Erythroblast (primary cell): Measurements from ENCODE around the gene OR2A7.
"Not testable (repeated sequence)": the region's sequence is repeated elsewhere in the genome, so short reads cannot be mapped to it uniquely, and the experiment has no call there.

ENCODE experiments used
- DNase-seq, 2 experiments: peaks; one replicate each; lab custom pipeline; 2025; lab: John Stamatoyannopoulos, UW

The OR2A7 gene, protein sequence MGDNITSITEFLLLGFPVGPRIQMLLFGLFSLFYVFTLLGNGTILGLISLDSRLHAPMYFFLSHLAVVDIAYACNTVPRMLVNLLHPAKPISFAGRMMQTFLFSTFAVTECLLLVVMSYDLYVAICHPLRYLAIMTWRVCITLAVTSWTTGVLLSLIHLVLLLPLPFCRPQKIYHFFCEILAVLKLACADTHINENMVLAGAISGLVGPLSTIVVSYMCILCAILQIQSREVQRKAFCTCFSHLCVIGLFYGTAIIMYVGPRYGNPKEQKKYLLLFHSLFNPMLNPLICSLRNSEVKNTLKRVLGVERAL

DNA sequence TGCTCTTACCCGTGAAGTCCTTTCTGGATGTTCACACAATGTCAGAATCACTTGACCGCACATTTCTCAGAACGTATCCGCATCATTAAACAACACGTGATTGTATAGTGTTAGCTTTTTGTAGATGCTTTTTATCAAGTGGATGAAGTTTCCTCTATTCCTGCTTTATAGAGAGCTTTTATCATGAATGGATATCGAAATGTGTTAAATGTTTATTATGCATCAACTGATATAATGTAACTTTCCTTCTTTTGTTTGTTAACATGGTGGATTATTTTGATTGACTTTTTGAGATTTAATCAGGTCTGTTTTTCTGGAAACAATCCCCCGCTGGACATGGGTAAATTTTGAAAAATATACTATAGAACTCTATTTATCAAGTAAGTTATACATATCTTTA is at the start of gene OR2A7:
TSS of gene OR2A7 (minus strand) at position 101 of the 400 bp plus-strand sequence. CDS start 5,164 bp downstream, outside the sequence.
- not testable (repeated sequence) for DNase-seq

DNA sequence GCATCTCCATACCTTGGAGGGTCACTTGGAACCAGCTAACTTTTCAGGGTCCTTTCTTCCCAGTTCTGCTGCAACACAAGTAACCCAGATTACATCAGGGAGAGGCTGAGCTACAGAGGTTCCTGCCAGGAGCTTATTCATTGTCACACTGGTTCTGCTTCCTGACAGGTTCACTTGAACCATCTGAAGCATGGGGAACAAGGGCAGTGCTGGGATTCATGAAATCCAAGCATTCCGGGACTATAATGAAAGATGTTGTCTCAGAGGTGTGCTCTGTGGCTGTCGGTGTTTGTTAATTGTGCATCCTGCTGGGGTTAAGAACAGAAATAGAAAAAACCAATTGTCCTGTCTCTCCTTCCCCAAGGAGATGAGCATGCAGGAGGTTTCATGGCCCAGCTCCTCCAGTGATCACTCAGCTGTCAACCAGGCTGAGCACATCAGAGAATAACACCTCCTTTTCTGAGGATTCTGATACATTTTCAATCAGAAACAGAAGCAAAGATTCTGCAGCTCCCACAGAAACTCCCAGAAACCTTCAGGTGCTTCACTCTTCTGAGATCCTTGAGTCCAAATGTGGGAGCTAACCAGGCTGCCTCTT is 47.4 kb upstream of the OR2A7 start, which contains the start of gene OR2A1:
TSS of gene OR2A1 (plus strand) at position 548 of the 598 bp plus-strand sequence. CDS start 5,706 bp downstream, outside the sequence.
- DNase-seq, result not testable (repeated sequence)

DNA sequence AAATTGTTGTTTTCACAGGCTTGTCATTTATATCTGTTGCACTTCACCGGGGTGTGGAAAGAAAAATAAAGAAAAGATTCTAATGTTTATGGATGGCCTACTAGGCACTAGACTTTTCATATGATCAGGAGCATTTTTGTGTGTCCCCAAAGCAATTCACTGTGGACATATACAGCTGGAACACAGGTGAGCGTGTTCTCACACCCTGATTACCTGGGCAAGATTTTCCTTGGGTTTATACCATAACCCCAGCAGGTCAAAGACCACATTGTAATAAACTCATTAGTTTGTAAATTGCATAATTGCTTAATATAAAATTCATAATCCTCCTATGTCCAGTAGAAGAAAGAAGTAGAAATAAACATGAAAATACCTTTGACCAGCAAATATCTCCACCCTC is 46.6 kb upstream of the OR2A7 start:
- DNase-seq, result not testable (repeated sequence)

DNA sequence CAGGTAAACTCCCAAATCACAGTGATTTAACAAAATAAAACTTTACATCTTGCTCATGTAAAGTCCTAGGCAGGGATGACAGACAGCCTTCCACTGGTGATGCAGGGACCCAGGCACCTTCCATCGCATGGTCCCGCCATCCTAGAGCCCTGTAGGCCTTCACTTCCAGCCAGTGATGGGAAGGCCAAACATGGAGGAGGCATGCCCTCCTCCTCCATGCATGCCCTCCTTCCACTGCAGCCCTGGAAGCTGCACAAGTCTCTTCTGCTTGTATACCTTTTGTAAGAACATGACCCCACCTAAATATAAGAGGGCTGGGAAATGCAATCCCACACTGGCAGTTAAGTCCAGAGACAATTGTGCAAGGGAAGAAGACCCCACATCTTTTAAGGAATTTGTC is 45.1 kb upstream of the OR2A7 start:
- not testable (repeated sequence) for DNase-seq

DNA sequence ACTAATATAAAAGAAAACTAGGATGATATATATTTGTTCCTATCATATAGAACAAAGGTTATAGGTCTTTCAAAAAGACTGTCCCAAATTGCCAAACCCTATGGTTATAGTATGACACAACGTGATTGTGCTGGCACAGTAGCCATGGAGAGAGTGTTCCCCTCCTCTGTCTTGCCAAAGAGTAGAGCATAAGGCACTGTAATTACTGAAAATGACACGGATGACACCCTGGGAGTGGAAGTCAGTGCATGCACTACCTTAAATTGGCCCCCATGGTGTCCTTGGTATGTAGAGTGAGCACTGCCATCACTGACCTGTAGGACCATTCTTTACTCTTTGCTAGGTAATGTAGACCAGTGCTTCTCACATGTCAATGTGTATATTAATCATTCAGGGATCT is 40.6 kb upstream of the OR2A7 start:
- DNase-seq, result not testable (repeated sequence)

DNA sequence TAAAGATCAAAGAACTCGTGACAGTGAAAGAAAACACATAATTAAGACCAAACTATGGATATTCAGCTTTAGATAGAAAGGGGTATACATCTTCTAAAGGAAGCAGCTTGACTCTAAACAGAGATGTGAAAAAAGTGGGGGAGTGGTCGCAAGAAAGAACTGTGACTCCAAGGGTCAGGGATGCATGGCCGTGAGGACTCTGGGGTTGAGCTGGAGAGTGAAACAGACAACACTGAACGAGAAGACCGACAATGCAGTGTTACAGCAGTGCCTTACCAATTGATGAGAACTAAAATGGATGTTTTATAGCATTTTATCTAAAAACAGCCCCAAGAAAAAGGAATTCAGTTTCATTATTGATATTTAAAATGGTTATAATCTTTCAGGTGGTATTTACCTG is 39.0 kb upstream of the OR2A7 start:
- DNase-seq, result not testable (repeated sequence)

DNA sequence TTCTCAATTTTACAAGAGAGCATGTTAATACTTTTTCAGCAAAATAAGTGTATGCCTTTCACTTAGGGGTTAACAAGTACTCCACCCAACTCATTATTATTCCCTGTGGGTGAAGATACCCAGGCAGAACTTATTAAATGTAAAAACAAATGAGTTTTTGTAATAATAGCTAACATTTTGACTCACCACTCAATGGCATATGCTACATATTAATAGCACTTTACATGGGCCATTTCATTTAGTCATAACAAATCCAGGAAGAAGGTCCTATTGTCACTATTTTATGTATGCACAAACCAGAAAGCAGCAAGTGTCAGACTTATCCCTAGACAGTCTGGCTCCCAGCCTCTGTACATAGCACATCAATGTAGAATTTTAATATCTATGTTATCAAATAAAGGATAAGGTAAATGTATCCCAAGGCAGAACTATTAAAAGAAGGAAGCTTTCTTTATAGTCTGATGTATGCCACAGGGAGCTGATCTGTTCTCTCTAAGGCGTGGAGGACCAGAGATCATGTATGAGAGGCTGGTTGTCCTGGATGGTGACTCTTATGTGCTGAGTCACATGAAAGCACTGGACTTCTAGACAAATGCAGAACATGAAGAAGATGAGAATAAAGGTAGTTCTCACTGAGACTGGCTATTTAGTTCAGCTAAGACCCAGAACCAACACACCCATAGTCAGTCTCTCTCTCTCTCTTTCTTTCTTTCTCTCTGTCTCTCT is 38.1 kb upstream of the OR2A7 start:
- DNase-seq, result not testable (repeated sequence)

DNA sequence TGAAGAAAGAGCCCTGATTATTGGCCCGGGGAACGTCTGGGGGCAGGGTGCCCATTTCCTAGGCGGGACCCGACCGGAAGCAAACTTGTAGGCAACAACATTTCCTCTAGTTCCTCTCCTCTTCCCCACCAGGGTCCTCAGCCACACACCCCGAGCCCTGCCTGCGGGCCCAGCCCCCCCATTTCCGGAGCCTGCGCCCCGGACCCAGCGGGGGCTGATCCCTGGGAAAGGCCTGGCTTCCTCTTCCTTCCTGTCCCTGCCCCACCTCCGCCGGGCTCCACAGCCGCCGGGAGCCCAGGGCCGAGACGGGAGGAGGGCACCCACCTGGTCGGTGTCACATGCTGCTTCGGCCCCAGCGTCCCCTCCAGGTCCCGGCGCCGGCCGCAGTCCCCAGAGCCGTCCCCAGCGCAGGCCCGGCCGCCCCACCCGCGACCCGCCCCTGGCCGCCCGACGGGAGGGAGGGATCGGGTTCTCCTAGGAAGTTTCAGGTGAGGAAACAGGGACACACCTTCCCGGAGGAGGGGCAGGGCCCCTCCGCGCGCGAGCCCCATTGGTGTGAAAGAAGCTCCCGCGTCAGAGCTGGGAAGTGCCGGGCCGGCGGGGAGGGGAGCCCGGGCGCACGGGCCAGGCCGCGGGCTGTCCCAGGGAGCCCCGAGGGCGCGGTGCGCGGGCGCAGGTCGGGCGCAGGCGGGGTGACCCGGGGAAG is 29.4 kb upstream of the OR2A7 start:
- DNase-seq, result not testable (repeated sequence)

DNA sequence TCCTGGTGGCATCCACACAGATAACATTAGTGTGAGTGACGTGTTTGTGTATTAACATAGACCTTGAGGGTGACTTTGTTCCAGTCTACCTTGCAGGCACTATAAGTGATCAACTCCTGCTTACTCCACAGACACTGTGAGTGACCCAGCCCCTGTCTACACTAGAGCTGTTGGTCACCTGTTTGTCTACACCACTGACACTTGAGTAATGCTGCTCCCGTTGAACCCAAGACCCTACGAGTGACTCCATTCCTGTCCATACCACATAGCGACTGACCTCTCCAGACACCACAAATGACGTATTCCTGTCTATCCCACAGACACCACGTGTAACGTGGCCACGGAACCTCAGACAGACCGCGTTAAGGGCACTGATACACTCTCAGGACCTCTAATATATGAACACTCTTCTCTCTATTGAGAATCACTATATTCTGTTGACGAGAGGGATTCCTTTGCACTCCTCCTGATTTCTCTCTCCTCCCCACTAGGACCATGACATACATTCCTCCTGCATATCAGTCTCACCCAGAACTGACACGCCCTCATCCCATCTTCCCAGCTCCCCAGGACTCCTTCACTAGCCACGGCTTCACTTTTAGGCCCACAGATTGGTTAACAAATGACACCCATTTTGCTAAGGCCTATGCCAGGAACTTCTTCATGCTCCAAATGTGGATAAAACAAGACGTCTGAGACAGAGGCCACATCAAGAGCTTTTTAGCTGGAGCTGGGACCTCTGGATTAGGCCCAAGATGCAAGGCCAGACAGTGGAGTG is 28.0 kb upstream of the OR2A7 start:
- not testable (repeated sequence) for DNase-seq

DNA sequence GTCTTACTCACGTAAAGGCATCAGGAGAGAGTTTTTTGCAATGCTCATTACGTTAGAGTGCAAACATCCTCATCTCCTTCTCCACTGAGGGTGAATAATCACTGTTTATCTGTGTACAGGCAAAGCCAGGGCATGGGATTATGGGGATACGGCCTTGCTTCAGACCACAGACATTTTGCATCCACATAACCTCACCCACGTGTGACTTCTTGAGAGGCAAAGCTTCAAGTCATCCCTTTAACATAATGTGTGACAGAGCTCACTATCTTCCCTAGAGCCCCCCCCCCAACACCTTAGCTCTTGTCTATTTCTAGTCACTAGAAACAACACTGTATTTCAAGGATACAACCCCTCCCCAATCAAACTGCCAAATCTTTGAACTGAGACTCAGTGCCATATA is 27.0 kb upstream of the OR2A7 start:
- not testable (repeated sequence) for DNase-seq

DNA sequence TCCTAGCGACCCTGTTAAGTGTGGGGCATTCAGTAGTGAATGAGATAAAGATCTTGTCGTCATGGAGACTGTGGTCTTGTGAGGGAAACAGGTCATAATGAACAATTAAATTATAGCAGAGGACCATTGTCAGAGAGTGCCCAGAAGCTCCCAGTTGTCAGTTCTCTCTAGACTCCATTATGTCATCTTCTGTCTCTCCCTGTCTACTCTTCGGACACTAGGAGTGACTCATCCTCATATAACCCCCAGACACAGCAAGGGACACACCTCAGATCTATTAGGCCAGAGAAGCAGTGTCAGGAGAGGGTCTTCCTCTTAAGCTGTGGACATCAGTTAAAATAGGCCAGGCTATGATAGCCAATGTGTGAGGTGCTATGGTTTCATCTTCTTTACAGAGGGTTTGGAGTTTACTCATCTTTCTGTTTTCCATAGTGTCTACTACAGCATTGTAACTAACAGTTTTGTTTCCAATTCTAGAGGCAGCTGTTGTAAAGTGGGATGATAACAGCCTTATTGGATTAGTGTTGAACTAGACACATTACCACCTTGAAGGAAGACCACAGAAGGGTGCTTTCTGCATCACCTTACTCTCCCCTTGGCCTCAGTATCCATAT is 22.7 kb upstream of the OR2A7 start:
- not testable (repeated sequence) for DNase-seq

DNA sequence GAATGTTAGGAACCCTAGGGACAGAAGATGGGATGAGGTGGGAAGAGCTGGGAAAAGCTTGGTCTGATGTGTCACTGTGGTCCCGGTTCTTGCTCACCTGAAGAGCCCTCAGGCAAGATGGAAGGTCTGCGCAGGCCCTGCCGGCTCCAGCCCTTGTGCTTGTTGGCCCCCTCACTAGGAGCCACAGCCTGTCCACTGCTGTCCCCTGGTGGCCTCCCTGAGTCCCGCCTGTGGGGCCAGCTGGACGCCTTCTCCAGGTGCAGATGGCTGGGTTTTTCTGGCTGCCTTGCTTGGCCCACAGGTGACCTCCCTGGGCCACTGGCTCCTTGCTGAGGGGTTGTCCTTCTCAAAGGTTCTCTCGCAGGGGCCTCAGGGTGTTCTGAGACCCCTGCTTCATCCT is 19.1 kb upstream of the OR2A7 start:
- DNase-seq, result not testable (repeated sequence)

DNA sequence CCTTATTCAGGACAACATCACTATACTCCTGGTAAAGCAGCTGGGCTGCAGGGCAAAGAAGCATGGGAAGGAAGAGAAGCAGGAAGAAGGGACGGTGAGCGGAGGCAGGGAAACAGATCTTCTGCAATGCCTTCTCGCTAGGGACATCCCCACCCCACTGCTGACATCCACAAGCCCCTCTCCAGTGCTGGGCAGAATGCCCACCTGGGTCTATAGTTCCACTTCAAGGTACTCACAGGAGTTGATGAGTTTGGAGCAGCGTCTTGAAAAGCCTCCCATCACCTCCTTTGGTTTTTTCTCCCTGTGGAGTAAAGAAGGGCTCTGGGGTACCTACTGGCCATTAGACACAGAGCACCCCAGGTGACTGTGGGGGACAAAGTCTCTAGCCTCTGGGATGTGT is 17.9 kb upstream of the OR2A7 start:
- not testable (repeated sequence) for DNase-seq

DNA sequence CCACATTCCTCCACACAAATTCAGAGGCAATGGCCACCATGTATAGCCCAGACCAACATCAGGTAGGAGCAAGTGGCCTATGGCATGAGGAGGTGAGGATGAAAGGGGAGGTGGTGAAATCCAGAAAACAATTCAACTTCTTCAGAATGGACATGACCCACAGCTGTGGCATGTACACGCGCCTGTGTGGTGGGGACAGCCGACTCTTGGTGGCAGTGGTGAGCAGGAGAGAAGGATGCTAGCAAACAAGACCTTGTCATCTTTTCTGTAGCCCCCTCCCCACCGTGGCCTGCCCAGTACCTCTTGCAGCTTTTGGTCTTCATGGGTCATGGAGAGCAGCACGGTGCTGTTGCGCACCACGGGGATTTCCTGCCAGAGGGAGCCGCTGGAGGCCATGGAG is 17.4 kb upstream of the OR2A7 start:
- DNase-seq, result not testable (repeated sequence)

DNA sequence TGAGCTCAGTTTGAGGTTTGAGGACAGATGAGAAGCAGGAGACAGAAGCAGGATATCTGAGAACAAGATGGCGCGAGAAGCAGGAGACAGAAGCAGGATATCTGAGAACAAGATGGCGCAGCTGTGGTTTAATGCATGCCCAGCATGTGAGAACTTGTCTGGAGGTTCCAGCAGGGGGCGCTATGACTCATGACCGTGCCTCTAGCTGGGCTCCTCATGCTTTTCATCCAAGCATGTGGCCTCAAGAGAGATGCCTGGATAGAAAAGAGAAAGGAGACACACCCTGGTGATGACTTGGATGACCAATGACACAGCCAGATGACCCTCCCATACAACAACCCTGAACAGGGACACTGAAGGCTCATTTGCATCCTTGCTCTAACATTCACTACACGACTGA is 15.4 kb upstream of the OR2A7 start:
- not testable (repeated sequence) for DNase-seq

DNA sequence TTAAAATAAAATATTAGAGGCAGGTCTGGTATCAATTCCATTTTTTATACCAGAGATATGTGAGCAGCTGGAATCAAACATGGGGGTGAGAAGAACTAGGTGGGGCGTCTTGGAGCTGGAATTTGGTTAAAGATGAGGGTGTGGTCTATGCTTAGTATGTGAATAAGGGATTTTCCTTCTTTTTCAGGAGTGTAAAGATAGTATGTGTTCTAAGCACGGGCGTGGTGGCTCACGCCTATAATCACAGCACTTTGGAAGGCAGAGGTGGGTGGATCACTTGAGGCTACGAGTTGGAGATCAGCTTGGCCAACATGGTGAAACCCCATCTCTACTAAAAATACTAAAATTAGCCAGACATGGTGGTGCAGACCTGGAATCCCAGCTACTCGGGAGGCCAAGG is 10.7 kb upstream of the OR2A7 start:
- not testable (repeated sequence) for DNase-seq

DNA sequence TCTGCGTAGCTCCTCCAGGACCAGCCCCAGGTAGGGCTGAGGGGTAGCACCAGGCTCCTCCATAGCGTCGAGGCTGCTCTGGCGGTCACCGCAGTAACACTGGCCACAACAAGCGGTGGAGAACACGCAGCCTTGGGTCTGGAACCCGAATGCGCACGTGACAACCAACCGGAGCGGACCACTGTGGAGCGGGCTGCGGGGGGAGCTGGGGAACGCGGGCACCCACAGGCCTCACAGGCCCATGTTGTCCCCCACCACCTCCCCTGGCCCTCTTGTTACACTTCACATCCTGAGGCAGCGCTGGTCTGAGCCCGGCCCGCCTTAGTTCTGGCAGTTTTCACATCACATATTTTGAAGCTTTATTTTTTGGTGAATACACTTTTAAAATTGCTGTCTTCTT is 4.6 kb upstream of the OR2A7 start, which contains the start of gene CTAGE8:
TSS of gene CTAGE8 (minus strand) at position 101 of the 400 bp plus-strand sequence. CDS start at position 63, 38 bp downstream.
- not testable (repeated sequence) for DNase-seq

DNA sequence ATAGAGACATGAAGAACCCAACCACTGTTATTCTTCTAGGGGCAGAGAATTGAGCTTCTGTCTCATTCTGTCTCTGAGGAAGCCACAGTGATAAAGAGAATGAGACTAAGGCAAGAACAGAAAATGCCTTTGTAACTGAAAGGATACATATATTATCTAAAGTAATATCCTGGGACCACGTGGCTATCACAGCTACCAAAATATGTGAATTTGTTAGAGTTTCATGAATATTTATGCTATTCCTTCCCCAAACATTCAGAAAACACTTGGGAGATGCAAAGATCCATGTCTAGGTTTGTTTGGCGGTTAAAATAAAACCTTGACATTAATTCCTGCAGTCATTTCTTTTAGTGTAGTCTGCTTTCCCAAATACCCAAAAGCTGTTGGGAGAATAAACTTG is 2.5 kb downstream of the OR2A7 start:
- DNase-seq, result not testable (repeated sequence)

DNA sequence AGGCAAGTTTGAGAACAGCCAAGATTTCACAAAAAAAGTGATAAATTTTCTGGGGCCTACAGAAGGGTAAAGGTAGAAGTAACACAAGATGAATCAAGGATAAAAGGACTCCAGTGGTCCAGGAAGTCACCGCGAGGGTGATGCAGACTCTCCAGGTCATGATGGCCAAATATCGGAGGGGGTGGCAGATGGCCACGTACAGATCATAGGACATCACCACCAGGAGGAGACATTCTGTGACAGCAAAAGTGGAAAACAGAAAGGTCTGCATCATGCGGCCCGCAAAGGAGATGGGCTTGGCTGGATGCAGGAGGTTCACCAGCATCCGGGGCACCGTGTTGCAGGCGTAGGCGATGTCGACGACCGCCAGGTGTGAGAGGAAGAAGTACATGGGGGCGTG is 5.5 kb downstream of the OR2A7 start:
- not testable (repeated sequence) for DNase-seq
